GM23248 (cell line): ENCODE measurements around the gene CTNNA3.

Experiments used
- EZH2 ChIP-seq: fragments of 200-600 bp; sonication (generic); IDR thresholded peaks from 2 replicates; pipeline ENCODE4 v1.6.1; 2018; ENCODE audit warnings: antibody characterized with exemption, mild to moderate bottlenecking; ENCODE audit not compliant: insufficient read depth, poor library complexity, severe bottlenecking
- EZH2phosphoT487 ChIP-seq: fragments of 200-600 bp; sonication (generic); IDR thresholded peaks from 2 replicates; pipeline ENCODE4 v1.6.1; 2018; ENCODE audit warnings: antibody characterized with exemption, moderate library complexity, mild to moderate bottlenecking, low read depth; ENCODE audit not compliant: insufficient read depth

GRCh38 chr10:67573484-67573883, 122.5 kb downstream of the CTNNA3 start:
- TF ChIP-seq EZH2phosphoT487: no peak
- no peak for TF ChIP-seq EZH2
